GM12873 (cell line): ENCODE data around the gene PCDH8.

Experiments
- TF ChIP-seq, protein P1 (sequence below): IDR thresholded peaks from 2 replicates; pipeline ENCODE4 v1.5.1; 2012; ENCODE audit warnings: low read depth, mild to moderate bottlenecking, moderate library complexity, low read length, control low read depth; ENCODE audit not compliant: insufficient read depth; ENCODE audit errors: missing control alignments

The PCDH8 gene

DNA sequence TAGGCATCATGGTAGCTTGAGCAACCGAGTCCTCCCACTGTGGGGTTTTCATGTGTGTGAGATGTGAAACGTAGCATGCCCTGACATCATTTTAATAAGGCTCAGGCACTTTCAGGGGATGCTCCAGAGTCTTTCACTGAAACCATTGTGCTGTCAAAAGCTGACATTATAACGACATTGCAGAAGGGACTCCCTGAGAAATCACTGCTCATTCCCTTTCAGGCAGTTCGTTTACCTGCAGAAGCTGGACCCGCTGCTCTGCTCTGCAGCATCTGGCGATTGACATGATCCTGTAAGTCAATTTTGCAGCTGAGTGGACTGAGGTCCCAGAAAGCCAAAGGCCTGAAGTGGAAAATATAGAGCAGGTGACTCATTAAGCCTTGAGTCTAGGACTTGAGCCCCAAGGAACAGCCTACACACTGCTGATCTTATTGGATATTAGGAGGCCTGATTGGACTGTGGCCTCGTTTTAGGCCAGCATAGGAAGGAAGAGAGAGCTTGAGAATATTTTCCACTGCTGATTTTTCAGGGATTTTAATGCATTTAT, 54.9 kb downstream of the PCDH8 start:
- TF ChIP-seq, protein P1, sequence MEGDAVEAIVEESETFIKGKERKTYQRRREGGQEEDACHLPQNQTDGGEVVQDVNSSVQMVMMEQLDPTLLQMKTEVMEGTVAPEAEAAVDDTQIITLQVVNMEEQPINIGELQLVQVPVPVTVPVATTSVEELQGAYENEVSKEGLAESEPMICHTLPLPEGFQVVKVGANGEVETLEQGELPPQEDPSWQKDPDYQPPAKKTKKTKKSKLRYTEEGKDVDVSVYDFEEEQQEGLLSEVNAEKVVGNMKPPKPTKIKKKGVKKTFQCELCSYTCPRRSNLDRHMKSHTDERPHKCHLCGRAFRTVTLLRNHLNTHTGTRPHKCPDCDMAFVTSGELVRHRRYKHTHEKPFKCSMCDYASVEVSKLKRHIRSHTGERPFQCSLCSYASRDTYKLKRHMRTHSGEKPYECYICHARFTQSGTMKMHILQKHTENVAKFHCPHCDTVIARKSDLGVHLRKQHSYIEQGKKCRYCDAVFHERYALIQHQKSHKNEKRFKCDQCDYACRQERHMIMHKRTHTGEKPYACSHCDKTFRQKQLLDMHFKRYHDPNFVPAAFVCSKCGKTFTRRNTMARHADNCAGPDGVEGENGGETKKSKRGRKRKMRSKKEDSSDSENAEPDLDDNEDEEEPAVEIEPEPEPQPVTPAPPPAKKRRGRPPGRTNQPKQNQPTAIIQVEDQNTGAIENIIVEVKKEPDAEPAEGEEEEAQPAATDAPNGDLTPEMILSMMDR: no peak
